ENCODE results near the gene GJC1.
A peak's percentile ranks its signal among the peaks of the same experiment; 100 is the strongest.

GJC1 gene

GRCh38 chr17:44776628-44777393, 53.3 kb downstream of the GJC1 start:
- H3K27ac ChIP-seq = no peak overlapping the region
- TF ChIP-seq CTCF (IDR thresholded peaks at IDR 0.05) = no peak

- peak overlapping the region; percentile 80 for H3K27ac ChIP-seq
- TF ChIP-seq CTCF (IDR thresholded peaks at IDR 0.05) (no peak), ZFX (IDR thresholded peaks at IDR 0.05; ENCODE audit: borderline replicate concordance) (no peak)
Measured at GRCh38 chr17:44775838-44776621, 54.1 kb downstream of the GJC1 start.

GRCh38 chr17:44775136-44775837, 54.8 kb downstream of the GJC1 start:
- TF ChIP-seq CTCF (IDR thresholded peaks at IDR 0.05) (peak; percentile 66), ZFX (IDR thresholded peaks at IDR 0.05; ENCODE audit: borderline replicate concordance) (no peak)
- H3K27ac ChIP-seq = peak overlapping the region; percentile 80

- TF ChIP-seq CTCF (IDR thresholded peaks at IDR 0.05) (peak; percentile 93), ZFX (IDR thresholded peaks at IDR 0.05; ENCODE audit: borderline replicate concordance) (no peak)
- peak overlapping the region; percentile 80 for H3K27ac ChIP-seq
Measured at GRCh38 chr17:44774271-44775135, 55.6 kb downstream of the GJC1 start.

- H3K27ac ChIP-seq = no peak overlapping the region
- TF ChIP-seq CTCF (IDR thresholded peaks at IDR 0.05) (no peak), ZFX (IDR thresholded peaks at IDR 0.05; ENCODE audit: borderline replicate concordance) (no peak)
Measured at GRCh38 chr17:44773140-44773539, 56.9 kb downstream of the GJC1 start.

- no peak for TF ChIP-seq ZFX (IDR thresholded peaks at IDR 0.05; ENCODE audit: borderline replicate concordance)
- TF ChIP-seq CTCF (IDR thresholded peaks at IDR 0.05) = no peak
- no peak overlapping the region for H3K27ac ChIP-seq
Measured at GRCh38 chr17:44772308-44773045, 57.6 kb downstream of the GJC1 start.
